Activated CD8-positive, alpha-beta memory T cell treated with anti-CD3 and anti-CD28 coated beads, Interleukin-2, amount 50 U/mL, for 48 hours (primary cell): Measurements from ENCODE around the gene DDIT3.
"Not testable (repeated sequence)": the region's sequence is repeated elsewhere in the genome, so short reads cannot be mapped to it uniquely, and the experiment has no call there.

Experiments
- DNase-seq: peaks from one replicate; pipeline ENCODE4 v3.0.0-alpha.2; 2020

Gene DDIT3

GRCh38 chr12:57520053-57520818, at the start of gene DDIT3:
Gene DDIT3, minus strand, starts transcription at chr12:57520514. Its CDS starts 3,108 bp downstream, at chr12:57517406.
- DNase-seq = peak; percentile 99

- DNase-seq = no peak
Observed at GRCh38 chr12:57569858-57570257, 49.5 kb upstream of the DDIT3 start.

- DNase-seq = no peak
Observed at GRCh38 chr12:57568838-57569237, 48.5 kb upstream of the DDIT3 start.

GRCh38 chr12:57564178-57564740, 43.9 kb upstream of the DDIT3 start:
- no peak for DNase-seq

DNA sequence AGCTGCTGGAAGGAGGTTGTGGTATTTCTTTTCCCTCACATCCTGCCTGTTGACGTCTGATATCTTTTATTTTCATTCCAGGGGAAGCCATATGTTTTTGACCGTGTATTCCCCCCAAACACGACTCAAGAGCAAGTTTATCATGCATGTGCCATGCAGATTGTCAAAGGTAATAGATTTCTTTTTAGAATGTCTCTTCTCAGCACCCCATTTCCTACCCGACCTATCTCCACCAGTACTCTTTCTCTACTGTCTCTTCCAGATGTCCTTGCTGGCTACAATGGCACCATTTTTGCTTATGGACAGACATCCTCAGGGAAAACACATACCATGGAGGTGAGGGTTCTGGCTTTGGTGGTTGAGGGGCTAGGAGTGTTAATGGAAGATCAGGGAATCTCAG, 43.0 kb upstream of the DDIT3 start:
- DNase-seq = no peak

DNA sequence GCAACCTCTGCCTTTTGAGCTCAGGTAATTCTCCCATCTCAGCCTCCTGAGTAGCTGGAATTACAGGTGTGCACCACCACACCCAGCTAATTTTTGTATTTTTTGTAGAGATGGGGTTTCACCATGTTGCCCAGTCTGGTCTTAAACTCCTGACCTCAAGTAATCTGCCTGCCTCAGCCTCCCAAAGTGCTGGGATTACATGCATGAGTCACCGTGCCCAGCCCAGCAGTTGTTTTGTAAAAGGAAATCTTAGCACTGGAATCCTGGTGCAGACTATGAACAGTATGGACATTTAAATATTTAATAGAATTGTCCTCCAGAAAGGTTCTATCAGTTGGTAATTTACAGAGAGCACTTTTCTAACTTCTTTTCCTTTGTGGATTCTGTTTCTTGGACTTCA, 40.8 kb upstream of the DDIT3 start:
- not testable (repeated sequence) for DNase-seq

DNA sequence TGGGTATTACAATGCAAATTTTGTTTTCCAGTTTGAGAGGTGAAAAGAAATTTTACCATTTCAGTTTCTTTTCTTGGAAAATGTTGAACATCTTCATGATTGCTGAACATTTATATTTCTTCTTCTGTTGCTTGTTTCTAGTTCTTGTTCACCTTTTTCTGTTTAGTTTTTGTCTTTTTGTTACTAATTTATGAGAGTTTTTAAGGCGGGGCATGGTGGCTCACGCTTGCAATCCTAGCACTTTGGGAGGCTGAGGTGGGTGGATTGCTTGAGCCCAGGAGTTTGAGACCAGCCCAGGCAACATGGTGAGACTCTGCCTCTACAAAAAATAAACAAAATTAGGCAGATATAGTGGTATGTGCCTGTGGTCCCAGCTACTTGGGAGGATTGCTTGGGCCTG, 40.2 kb upstream of the DDIT3 start:
- no peak for DNase-seq

DNA sequence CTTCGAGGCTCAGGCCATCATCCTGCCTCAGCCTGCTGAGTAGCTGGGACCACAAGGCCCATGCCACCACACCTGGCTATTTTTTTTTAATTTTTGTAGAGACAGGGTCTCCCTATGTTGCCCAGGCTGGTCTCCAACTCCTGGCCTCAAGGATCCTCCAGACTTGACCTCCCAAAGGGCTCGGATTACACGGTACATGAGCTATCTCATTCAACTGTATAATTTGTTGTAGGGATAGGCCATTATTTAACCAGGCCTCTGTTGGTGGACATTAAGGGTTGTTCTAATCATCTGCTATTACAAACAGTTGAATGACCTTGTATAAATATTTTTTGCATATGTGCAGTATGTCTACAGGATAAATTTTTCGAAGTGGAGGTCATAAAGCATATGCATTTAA, 38.5 kb upstream of the DDIT3 start:
- DNase-seq = no peak

- no peak for DNase-seq
Observed at GRCh38 chr12:57554897-57555296, 34.6 kb upstream of the DDIT3 start.

- no peak for DNase-seq
Observed at GRCh38 chr12:57554453-57554852, 34.1 kb upstream of the DDIT3 start.

DNA sequence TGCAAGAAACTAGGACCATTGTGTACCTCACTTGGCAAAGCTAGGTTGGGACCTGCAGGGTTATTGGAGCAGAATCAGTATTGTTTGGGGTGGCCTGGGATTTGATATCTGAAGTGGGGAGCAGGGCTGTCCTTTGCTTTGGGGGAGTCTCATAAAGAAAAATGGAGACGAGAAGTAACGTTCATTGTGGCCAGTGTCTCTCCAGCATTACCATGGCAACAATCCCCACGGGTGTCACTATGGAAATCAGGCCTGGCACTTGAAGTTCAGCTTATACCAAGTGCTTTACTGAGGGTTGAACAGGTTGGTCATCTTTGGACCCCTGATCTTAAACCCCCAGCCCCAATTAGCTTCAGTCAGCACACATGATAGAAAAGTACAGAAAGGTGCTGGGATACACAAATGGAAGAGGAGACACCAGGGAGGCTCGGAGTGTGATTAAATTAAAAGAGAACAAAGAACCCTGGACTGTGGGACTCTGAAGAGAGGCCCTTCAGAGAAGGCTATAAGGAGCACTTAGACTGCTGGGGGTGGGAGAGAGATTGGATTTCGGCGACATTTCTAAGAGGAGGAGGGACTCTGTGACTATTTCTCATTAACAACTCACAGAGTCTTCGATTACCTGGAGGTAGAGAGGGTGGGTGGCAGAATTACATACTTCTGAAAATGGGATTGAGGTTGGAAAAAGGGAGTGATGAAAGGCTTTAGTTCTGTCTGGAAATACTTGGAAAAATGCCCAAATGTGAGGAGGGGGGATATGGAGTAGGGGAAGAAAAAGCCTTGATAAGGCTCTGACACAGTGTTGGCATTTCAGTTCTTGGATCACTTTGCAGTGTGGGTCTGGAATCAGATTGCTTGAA, 33.3 kb upstream of the DDIT3 start:
- DNase-seq = no peak

DNA sequence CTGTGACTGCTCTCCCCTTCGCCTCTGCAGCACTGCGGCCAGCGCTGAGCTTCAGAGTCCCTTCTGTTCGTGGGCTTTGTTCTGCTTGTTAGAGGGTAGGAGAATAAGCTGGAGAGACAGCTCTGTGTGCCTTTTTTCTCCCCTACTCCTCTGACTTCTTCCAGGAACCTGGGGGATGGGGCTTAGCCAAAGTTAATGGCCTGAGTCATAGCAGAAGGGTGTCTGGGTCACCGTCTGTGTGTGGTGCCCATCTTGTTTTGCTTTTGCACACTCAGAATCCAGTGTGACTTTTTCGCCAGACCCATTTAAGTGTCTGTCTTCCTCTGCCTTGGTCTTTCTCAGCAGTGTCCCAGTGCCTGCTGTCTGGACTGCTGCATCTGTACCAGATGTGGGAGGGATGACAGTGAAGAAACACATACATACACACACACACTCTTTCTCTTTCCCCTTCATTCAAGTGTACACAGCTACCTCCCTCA, 32.6 kb upstream of the DDIT3 start:
- no peak for DNase-seq

DNA sequence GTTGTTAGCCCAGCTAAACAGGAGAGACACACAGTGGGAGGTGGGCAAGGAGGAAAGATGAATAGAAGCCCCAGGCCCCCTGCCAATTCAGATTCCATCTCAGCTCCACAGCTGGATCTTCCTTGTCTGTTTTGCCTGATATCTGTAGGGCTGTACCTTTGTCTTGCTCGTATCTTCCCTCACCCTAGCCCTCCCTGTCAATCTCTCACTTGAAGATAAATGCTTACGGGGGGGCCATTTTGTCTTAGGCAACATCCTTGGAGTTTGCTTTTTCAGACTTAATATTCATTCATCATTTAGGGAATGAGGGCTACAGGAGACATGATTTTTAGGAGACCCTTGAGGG, 32.0 kb upstream of the DDIT3 start:
- no peak for DNase-seq

- no peak for DNase-seq
Observed at GRCh38 chr12:57551637-57552305, 31.5 kb upstream of the DDIT3 start.

GRCh38 chr12:57550641-57551549, 30.6 kb upstream of the DDIT3 start:
- no peak for DNase-seq

- DNase-seq = peak; percentile 87
Observed at GRCh38 chr12:57549909-57550640, 29.8 kb upstream of the DDIT3 start, which contains the start of gene KIF5A. Gene KIF5A, plus strand, starts transcription at chr12:57550044. Its CDS starts 228 bp downstream, at chr12:57550272.

GRCh38 chr12:57549203-57549908, 29.0 kb upstream of the DDIT3 start:
- DNase-seq = no peak

DNA sequence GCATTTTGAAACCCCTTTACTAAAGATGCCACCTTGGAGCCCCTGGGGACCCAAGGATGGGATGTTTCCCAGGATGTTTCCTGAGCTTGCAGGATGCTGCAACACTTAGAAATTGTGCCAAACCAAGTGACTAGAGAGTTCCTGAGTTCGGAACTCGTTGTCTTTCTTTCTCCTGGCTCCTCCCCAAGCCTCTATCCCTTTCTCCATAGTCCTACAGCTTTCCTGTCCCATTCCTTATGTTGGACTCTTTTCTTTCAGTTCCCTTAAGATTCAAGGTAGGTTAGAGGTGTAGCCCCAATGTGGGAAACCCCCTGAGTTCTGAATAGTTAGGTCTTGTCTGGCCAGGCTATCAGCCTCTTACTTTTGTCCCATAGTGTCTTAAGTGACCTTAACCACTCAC, 28.2 kb upstream of the DDIT3 start:
- no peak for DNase-seq

- DNase-seq = no peak
Observed at GRCh38 chr12:57548013-57548315, 27.6 kb upstream of the DDIT3 start.

DNA sequence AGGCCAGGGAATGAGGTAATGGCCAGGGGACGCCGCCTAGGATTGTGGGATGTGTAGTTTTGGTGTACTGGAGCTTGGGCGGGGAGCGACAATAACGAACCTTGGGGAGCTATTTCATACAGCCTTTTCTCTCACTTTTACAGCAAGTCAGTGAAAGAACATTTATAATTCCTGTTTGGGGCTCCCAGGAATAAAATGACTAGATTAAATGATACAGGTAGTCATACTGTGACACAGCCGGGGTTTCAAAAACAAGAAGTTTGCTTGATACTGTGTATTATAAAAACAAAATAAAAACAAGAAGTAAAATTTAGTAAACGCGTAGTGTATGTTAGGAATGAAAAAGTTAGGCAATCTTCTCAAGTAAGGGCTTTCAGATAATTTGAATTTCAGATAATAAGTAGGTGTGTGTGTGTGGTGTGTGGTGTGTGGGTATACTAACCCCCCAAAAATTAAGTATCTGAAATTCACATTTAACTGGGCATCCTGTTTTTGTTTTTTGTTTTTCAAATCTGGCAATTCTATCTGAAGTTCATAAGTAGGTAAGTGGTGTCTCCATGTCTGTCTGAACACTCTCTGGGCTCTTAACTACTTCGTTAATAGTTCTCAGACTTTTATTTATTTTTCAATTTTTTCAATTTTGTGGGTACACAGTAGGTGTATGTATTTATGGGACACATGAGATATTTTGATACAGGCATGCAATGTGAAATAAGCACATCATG, 27.1 kb upstream of the DDIT3 start:
- DNase-seq = no peak
